GM15510 (cell line): ENCODE measurements around the gene GASK1A.

Experiments used
- POLR2A ChIP-seq: IDR thresholded peaks from 3 replicates; pipeline ENCODE4 v1.6.1; 2011; ENCODE audit warnings: borderline replicate concordance; ENCODE audit not compliant: insufficient read length; ENCODE audit errors: extremely low read depth

The GASK1A gene

GRCh38 chr3:43031485-43031884, 52.4 kb downstream of the GASK1A start:
- TF ChIP-seq POLR2A: no peak

DNA sequence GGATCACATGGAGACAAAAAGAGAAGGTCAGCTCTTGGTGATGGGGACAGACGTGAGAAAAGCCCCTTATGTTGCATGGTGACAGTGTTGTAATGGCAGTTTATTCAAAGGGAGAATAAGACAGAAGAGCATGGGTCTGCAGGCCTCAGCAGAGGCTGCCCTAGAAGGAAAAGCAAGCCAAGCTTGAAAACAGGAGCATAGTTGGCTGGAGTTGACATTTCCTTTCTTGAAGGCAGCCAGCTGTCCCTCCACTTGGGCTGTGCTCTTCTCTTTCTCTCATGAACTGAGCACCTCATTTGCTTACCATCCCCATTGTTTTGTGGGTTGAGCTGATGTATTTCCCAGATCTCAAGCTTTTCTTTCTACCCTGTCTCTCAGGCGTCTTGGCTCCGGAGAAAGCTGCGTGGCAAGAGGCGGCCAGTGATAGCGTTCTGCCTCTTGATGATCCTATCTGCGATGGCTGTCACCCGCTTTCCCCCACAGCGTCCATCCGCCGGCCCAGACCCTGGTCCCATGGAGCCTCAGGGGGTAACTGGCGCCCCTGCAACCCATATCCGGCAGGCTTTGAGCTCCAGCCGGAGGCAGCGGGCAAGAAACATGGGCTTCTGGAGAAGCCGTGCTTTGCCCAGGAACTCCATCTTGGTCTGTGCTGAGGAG, 52.9 kb downstream of the GASK1A start:
- no peak for TF ChIP-seq POLR2A

GRCh38 chr3:43032646-43033628, 53.8 kb downstream of the GASK1A start:
- TF ChIP-seq POLR2A: no peak

GRCh38 chr3:43034200-43034599, 55.1 kb downstream of the GASK1A start:
- TF ChIP-seq POLR2A: no peak

GRCh38 chr3:43034911-43035310, 55.8 kb downstream of the GASK1A start:
- no peak for TF ChIP-seq POLR2A

GRCh38 chr3:43035801-43036365, 56.8 kb downstream of the GASK1A start:
- TF ChIP-seq POLR2A: no peak

- TF ChIP-seq POLR2A: no peak
Observed at GRCh38 chr3:43036621-43037423, 57.7 kb downstream of the GASK1A start.

DNA sequence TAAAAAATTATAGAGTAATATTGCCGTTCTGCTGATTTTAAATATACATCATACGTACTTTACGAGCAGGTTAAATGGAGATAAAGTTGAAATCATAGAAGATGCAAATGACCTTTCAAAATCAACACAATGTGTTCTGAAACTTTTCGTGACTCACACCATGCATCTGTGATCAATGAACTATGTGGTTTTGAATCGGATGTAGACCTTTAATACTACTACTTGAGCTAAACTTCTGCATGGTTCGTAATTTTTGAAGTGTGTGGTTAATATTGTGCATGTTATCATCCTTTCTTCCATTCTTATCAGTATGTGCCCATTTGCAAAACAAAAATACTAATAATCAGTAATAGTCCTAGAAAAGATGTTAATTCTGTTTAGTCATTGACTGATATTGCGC, 58.9 kb downstream of the GASK1A start:
- no peak for TF ChIP-seq POLR2A

GRCh38 chr3:43041517-43041916, 62.4 kb downstream of the GASK1A start:
- TF ChIP-seq POLR2A: no peak

DNA sequence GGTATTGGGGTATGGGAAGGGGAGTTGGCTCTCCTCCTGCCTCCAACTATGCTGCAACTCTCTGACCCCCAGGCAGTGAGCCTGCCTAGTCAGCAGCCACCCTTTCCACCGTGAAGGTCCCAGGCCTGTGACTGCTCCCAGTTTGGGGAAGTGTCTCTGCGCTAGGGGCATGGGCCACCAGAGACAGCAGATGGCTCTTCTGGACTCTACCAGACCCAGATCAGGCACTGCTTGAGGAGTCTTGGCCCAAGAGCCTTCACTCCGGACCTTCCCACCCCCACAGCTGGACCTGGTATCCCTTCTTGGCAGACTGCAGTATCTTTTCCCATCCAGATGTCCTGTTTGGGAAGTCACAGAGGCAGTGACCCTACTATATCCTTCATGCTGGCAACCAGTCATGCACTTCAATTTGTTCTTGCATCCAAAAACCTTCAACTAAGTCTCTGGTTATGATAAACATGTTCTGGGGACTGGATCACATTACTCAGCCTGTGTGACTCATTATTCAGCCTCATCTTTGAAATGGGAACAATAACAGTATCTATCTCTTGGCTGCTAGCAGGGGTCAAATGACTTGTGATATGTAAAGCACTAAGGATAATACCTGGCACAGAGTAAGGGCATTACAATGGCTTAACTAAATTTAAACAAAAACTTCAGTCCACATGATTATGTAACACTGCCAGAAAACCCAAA, 64.1 kb downstream of the GASK1A start:
- no peak for TF ChIP-seq POLR2A

GRCh38 chr3:43043793-43044192, 64.7 kb downstream of the GASK1A start:
- no peak for TF ChIP-seq POLR2A

GRCh38 chr3:43046583-43046982, 67.5 kb downstream of the GASK1A start:
- no peak for TF ChIP-seq POLR2A

DNA sequence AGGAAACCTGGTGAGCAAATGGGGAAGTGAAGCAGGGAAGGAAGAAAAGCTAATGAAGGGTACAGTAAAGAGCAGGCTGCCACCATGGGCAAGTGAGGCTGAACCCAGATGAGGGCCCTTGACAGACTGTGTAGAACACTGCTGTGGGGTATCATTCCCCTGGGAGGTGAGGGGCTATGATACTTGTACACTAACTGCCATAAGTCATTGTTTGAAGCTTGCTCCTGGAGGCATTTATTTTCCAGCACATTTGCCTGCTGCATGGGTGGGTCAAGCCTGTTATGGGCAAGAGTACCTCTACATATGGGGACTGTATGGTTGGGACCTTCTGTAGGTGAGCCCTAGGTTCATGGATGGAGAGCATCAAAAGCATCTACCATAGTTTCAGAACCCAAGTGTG, 69.4 kb downstream of the GASK1A start:
- TF ChIP-seq POLR2A: no peak

- no peak for TF ChIP-seq POLR2A
Observed at GRCh38 chr3:43053291-43053690, 74.2 kb downstream of the GASK1A start.

- no peak for TF ChIP-seq POLR2A
Observed at GRCh38 chr3:43054754-43055153, 75.6 kb downstream of the GASK1A start.

DNA sequence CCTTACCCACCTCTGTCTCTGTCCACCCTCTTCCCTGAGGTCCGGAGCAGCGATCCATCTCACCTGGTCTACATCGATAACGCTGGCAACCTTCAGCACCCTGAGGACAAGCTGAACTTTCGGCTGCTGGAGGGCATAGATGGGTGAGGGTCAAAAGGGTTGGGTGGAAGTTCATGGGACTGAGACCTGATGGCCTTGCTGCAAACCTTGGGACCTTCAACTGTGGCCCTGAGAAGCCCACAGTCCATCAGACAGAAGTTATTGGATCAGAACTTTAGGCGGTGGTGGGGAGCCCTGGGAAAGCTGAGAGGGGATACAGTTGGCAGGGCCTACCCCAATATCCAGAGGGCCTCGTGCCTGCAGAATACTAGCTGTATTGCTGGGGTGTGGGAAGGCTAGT, 76.3 kb downstream of the GASK1A start:
- no peak for TF ChIP-seq POLR2A
